Natural killer cell treated with Interleukin-12 subunit alpha and Interleukin-12 subunit beta and Interleukin-15 and Interleukin-18, amount 100 ng/mL, for 72 hours (primary cell): Measurements from ENCODE around the gene ELMO1. TPM values are rescaled to one million over a fixed set of nuclear protein-coding genes. Genes with fewer than 3 reads are reported as not detected.

Experiments used
- ATAC-seq, 2 donors: fragments of 150-1000 bp; cut with Tn5 transposase in 1 of 2; sonication (Bioruptor Pico), chemical (Tn5 transposase) in 1 of 2; 2 replicates each; pipeline ENCODE4 v1.10.0; 2021
- DNase-seq: peaks from one replicate; pipeline ENCODE4 v3.0.0; 2022; ENCODE audit warnings: low spot score
- H3K27ac Mint-ChIP-seq, 2 donors: 1 replicate in 1 of 2; 2 replicates in 1 of 2; pipeline ENCODE4 v1.8.0; 2022; ENCODE audit warnings: mixed read lengths in 2 of 2, mild to moderate bottlenecking in 1 of 2, moderate library complexity in 1 of 2
- H3K27me3 Mint-ChIP-seq, 2 donors: 1 replicate in 1 of 2; 2 replicates in 1 of 2; pipeline ENCODE4 v1.8.0; 2022; ENCODE audit warnings: mixed read lengths in 2 of 2
- H3K36me3 Mint-ChIP-seq: one replicate; pipeline ENCODE4 v1.8.0; 2022; ENCODE audit warnings: mixed read lengths
- H3K4me1 Mint-ChIP-seq, 2 donors: 1 replicate in 1 of 2; 2 replicates in 1 of 2; pipeline ENCODE4 v1.8.0; 2022; ENCODE audit warnings: low read depth in 2 of 2, mixed read lengths in 2 of 2, mild to moderate bottlenecking in 1 of 2
- H3K4me3 Mint-ChIP-seq: one replicate; pipeline ENCODE4 v1.8.0; 2022; ENCODE audit warnings: mixed read lengths
- H3K9me3 Mint-ChIP-seq: 2 replicates; pipeline ENCODE4 v1.8.0; 2022; ENCODE audit warnings: mixed read lengths
- total RNA-seq, 2 donors: library from RNA; stranded (reverse); gene quantifications; one replicate each; pipeline ENCODE4 v1.2.3, GENCODE V29; 2022

The ELMO1 gene
- total RNA-seq, 2 donors from 2014 or later: 36.8 to 103 TPM

GRCh38 chr7:37399876-37400421 is 48.7 kb downstream of the ELMO1 start:
- ATAC-seq (no peak), DNase-seq (no peak)
- Mint-ChIP-seq H3K27me3 (no peaks in the 10 kb centered on the region), H3K27ac (no peak overlapping the region), H3K9me3 (no peaks in the 10 kb centered on the region), H3K4me3 (no peak overlapping the region), H3K36me3 (peaks cover 9% of the 10 kb centered on the region), H3K4me1 (peaks cover 13 to 18% of the 10 kb centered on the region in 2 donors)

DNA sequence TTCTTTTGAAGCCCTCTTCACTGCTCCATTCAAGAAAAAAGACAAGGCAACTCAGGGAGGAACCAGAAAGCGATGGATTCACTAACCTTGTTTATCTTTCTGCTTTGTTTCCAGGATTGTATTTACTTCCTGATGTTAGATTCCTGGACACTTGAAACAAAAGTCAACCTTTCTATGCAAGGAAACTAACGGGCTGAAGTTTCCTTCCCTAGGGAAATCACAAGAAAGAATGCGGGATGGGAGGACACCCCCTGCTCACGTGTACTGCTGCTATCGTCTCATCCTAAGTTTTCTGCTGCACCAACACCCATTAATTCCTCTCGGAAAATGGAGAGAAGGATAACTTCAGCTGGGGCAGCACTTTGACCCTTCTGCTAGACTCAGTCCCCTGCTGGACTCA is 50.3 kb downstream of the ELMO1 start:
- H3K36me3 Mint-ChIP-seq: peaks cover 9% of the 10 kb centered on the region
- ATAC-seq (no peak), DNase-seq (no peak)
- no peaks in the 10 kb centered on the region for H3K27me3 Mint-ChIP-seq
- H3K9me3 Mint-ChIP-seq: no peaks in the 10 kb centered on the region
- no peak overlapping the region for H3K27ac Mint-ChIP-seq
- H3K4me3 Mint-ChIP-seq: no peak overlapping the region
- H3K4me1 Mint-ChIP-seq: peaks cover 23 to 29% of the 10 kb centered on the region in 2 donors

- Mint-ChIP-seq H3K27me3 (no peaks in the 10 kb centered on the region), H3K9me3 (no peaks in the 10 kb centered on the region), H3K4me3 (no peak overlapping the region), H3K4me1 (peaks cover 23 to 41% of the 10 kb centered on the region in 2 donors), H3K36me3 (no peaks in the 10 kb centered on the region), H3K27ac (peak overlapping the region in 1 of 2 donors; percentile 38)
- DNase-seq: no peak
- no peak for ATAC-seq
Observed at GRCh38 chr7:37395618-37396259, 52.9 kb downstream of the ELMO1 start.

GRCh38 chr7:37394158-37394557 is 54.5 kb downstream of the ELMO1 start:
- ATAC-seq (no peak), DNase-seq (no peak)
- no peaks in the 10 kb centered on the region for H3K27me3 Mint-ChIP-seq
- H3K4me1 Mint-ChIP-seq: peaks cover 31 to 42% of the 10 kb centered on the region in 2 donors
- peak overlapping the region in 1 of 2 donors; percentile 13 for H3K27ac Mint-ChIP-seq
- H3K4me3 Mint-ChIP-seq: no peak overlapping the region
- no peaks in the 10 kb centered on the region for H3K36me3 Mint-ChIP-seq
- H3K9me3 Mint-ChIP-seq: no peaks in the 10 kb centered on the region

DNA sequence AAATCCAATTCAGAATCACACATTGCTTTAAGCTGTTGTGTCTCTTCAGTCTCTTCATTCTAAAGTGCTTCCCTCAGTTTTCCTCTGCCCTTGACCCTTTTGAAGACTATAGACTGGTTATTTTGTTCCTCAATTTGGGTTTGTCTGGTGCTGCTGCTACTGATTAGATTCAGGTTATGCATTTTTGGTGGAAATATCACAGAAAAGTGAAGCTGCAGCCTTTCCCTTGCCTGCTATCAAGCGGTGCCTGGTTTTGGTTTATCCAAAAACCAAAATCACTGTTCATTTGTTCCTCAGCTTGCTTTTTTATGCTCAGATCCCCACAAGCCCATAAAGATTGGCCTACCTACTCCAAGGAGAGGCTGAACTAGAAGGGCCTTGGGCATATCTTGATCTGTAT is 55.2 kb downstream of the ELMO1 start:
- ATAC-seq (no peak), DNase-seq (no peak)
- no peak overlapping the region for H3K27ac Mint-ChIP-seq
- no peak overlapping the region for H3K4me3 Mint-ChIP-seq
- H3K36me3 Mint-ChIP-seq: no peaks in the 10 kb centered on the region
- no peaks in the 10 kb centered on the region for H3K27me3 Mint-ChIP-seq
- no peaks in the 10 kb centered on the region for H3K9me3 Mint-ChIP-seq
- H3K4me1 Mint-ChIP-seq: peaks cover 31 to 42% of the 10 kb centered on the region in 2 donors

DNA sequence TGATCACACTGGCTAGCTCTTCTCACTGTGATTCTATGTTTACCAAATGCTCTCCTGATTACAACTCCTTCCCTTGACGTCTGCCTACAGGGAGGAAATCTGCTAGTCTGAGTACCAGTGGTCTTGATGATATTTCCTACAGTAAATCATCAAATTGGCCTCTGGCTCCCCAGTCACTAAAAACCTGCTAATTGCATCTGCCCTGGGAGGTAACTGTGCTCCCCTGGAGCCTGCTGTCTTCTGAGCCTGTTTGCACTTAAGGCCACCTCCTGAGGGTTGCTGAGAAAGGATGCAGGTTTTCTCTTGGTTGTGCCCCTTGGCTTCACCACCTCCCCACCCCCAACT is 56.0 kb downstream of the ELMO1 start:
- ATAC-seq: no peak
- no peaks in the 10 kb centered on the region for H3K27me3 Mint-ChIP-seq
- no peaks in the 10 kb centered on the region for H3K36me3 Mint-ChIP-seq
- H3K4me3 Mint-ChIP-seq: no peak overlapping the region
- H3K4me1 Mint-ChIP-seq: peaks cover 31 to 40% of the 10 kb centered on the region in 2 donors
- no peak for DNase-seq
- H3K9me3 Mint-ChIP-seq: no peaks in the 10 kb centered on the region
- H3K27ac Mint-ChIP-seq: no peak overlapping the region

DNA sequence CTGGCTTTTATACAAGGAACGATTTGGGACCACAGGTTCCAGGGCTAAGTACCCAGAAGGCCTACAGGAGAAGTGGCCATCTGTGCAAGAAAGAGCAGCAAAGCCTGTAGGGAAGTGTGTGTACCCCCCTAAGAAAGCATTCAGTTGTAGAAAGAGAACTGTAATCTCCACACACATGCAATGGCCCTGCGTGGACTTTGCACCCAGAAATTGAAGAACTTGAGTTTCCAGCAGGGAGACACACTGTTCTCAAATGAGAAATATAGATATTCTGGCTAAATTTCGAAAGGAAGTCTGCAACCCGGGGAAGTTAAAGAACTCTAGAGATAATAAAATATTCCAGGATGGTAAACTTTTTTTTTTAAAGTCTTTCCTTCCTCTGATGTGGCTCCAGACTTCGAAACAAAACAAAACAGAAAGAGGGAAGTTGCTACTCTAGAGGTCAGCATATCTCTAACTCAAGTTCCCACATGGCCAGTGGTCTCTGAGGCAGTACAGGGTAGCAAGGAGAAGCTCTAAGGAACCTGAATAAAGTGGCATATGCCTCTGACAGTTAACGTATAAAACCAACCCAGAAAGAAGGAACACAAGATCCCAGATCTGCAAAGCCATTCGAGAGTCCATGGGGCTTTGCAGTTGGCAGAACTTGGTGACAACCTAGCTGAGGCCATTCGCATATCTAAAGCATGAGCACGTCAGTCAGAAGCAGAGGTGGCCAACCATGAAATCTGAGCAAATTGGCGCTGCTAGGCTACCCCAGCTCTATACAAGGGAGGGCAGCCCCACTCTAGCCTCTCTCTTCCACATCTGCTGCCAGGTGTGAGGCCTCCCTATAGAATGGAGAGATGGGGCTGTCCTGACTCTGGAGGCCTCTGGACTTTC is 56.6 kb downstream of the ELMO1 start:
- Mint-ChIP-seq H3K4me3 (no peak overlapping the region), H3K36me3 (no peaks in the 10 kb centered on the region), H3K9me3 (no peaks in the 10 kb centered on the region), H3K27me3 (no peaks in the 10 kb centered on the region), H3K27ac (no peak overlapping the region), H3K4me1 (peaks cover 31 to 40% of the 10 kb centered on the region in 2 donors)
- DNase-seq (no peak), ATAC-seq (no peak)

DNA sequence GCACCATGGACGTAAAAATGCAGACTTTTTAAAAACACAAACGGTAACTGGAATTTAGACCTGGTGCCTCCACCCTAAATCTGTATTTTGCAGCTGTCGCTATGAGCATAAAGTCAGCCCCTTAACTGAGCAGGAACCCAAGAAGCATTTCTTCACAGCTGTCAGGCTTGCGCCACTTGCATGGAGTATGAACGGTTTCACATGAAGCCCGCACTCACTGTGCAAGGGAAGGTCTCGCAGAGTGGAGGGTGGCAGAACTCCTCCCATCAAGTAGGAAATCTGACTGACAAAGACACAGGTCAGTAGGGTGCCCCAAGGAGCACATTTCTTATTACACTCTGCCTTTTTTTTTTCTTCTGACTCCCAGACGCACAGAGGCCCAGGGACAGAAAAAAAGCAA is 58.5 kb downstream of the ELMO1 start:
- Mint-ChIP-seq H3K27ac (no peak overlapping the region), H3K4me3 (no peak overlapping the region), H3K36me3 (no peaks in the 10 kb centered on the region), H3K9me3 (no peaks in the 10 kb centered on the region), H3K27me3 (no peaks in the 10 kb centered on the region), H3K4me1 (peaks cover 18 to 35% of the 10 kb centered on the region in 2 donors)
- no peak for DNase-seq
- ATAC-seq: no peak

GRCh38 chr7:37388811-37389210 is 59.9 kb downstream of the ELMO1 start:
- ATAC-seq (no peak), DNase-seq (no peak)
- peaks cover 9 to 27% of the 10 kb centered on the region in 2 donors for H3K4me1 Mint-ChIP-seq
- no peak overlapping the region for H3K4me3 Mint-ChIP-seq
- H3K27me3 Mint-ChIP-seq: no peaks in the 10 kb centered on the region
- H3K9me3 Mint-ChIP-seq: no peaks in the 10 kb centered on the region
- no peaks in the 10 kb centered on the region for H3K36me3 Mint-ChIP-seq
- no peak overlapping the region for H3K27ac Mint-ChIP-seq

- DNase-seq (no peak), ATAC-seq (no peak)
- H3K27ac Mint-ChIP-seq: no peak overlapping the region
- H3K4me1 Mint-ChIP-seq: peaks cover 9 to 10% of the 10 kb centered on the region in 2 donors
- H3K36me3 Mint-ChIP-seq: no peaks in the 10 kb centered on the region
- H3K4me3 Mint-ChIP-seq: no peak overlapping the region
- H3K9me3 Mint-ChIP-seq: no peaks in the 10 kb centered on the region
- H3K27me3 Mint-ChIP-seq: no peaks in the 10 kb centered on the region
Observed at GRCh38 chr7:37385787-37386186, 62.9 kb downstream of the ELMO1 start.

GRCh38 chr7:37382546-37383088 is 66.0 kb downstream of the ELMO1 start:
- no peaks in the 10 kb centered on the region for H3K9me3 Mint-ChIP-seq
- H3K4me1 Mint-ChIP-seq: peaks cover 21 to 22% of the 10 kb centered on the region in 2 donors
- H3K36me3 Mint-ChIP-seq: peaks cover 11% of the 10 kb centered on the region
- H3K27me3 Mint-ChIP-seq: peaks cover 6 to 8% of the 10 kb centered on the region in 2 donors
- ATAC-seq (no peak), DNase-seq (no peak)
- H3K4me3 Mint-ChIP-seq: no peak overlapping the region
- H3K27ac Mint-ChIP-seq: no peak overlapping the region

DNA sequence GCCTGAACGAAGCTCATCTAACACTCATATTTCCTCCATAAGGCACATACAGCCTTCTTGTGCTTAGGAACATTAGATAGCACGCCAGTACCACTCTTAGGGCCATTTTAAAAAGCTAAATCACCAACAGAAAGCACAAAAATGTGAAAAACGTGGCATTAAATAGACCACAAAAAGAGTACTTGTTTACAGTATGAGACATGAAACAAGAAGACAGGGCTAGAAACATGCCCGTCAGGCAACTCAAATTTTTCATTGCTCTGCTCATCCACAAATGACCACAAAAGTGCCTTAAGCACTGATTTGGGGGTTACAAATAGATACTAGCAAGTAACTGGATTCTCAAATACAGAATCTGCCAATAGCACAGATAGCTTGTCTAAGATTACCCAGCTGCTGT is 67.8 kb downstream of the ELMO1 start:
- DNase-seq: no peak
- H3K27ac Mint-ChIP-seq: no peak overlapping the region
- H3K36me3 Mint-ChIP-seq: peaks cover 26% of the 10 kb centered on the region
- no peaks in the 10 kb centered on the region for H3K9me3 Mint-ChIP-seq
- H3K27me3 Mint-ChIP-seq: peaks cover 8 to 11% of the 10 kb centered on the region in 2 donors
- H3K4me3 Mint-ChIP-seq: no peak overlapping the region
- no peak for ATAC-seq
- peaks cover 34 to 35% of the 10 kb centered on the region in 2 donors for H3K4me1 Mint-ChIP-seq

- ATAC-seq (no peak), DNase-seq (no peak)
- no peak overlapping the region for H3K4me3 Mint-ChIP-seq
- peaks cover 26% of the 10 kb centered on the region for H3K36me3 Mint-ChIP-seq
- no peaks in the 10 kb centered on the region for H3K9me3 Mint-ChIP-seq
- no peak overlapping the region for H3K27ac Mint-ChIP-seq
- H3K27me3 Mint-ChIP-seq: peaks cover 8 to 11% of the 10 kb centered on the region in 2 donors
- H3K4me1 Mint-ChIP-seq: peaks cover 27 to 35% of the 10 kb centered on the region in 2 donors
Observed at GRCh38 chr7:37379546-37380277, 69.0 kb downstream of the ELMO1 start.
